ENCODE data around the gene RPS25. TPM values are rescaled to one million over a fixed set of nuclear protein-coding genes. Genes with fewer than 3 reads are reported as not detected.

RPS25 gene
- total and polyA plus RNA-seq, 9 of the 15 experiments (the other 6 are each of a cell fraction or from before 2014, with no cell fraction given), result 1,553 to 5,486 (median 2,471) TPM

DNA sequence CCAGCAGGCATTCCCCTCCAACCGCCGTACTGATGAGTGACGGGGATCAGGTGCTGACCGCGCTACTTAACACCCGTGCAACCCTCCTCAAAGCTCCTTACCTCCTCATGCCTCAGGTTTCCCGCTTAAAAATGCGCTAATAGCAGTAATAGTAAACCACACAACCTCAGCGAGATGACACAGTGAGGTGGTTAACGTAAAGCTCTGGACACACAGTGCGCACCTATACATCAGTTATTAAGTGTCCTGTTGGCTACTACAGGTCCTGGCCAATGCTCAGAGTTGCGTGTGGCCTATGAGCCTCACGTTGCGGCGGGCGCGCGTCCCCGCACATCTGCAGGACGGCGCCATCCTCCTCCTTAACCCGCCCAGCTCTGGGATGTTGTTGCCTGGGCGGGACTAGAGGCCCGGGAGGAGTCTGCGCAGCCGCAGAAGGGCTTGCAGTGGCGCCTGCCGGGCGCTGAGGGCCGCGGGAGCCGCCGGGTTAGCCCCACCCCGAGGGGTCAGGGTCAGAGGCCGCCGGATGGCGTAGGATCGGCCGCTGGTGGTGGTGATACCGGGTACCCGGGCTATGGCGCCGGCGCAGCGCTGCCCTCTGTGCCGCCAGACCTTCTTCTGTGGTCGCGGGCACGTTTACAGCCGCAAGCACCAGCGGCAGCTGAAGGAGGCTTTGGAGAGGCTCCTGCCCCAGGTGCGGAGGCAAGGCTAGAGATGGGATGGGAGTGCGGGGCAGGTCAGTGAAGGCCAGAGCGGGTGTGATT, 20.3 kb downstream of the RPS25 start, which contains the start of gene CENATAC (continued):
- TF ChIP-seq, protein P1, sequence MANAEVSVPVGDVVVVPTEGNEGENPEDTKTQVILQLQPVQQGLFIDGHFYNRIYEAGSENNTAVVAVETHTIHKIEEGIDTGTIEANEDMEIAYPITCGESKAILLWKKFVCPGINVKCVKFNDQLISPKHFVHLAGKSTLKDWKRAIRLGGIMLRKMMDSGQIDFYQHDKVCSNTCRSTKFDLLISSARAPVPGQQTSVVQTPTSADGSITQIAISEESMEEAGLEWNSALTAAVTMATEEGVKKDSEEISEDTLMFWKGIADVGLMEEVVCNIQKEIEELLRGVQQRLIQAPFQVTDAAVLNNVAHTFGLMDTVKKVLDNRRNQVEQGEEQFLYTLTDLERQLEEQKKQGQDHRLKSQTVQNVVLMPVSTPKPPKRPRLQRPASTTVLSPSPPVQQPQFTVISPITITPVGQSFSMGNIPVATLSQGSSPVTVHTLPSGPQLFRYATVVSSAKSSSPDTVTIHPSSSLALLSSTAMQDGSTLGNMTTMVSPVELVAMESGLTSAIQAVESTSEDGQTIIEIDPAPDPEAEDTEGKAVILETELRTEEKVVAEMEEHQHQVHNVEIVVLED (CRISPR knock-in tag; IDR thresholded peaks at IDR 0.05), result no peak; the same call in 1 of the 2 replicates
- TF ChIP-seq MECOM (CRISPR knock-in tag; IDR thresholded peaks at IDR 0.05) (no peak), ZNF3 (CRISPR knock-in tag; IDR thresholded peaks at IDR 0.05) (no peak), HCFC1 (IDR thresholded peaks at IDR 0.05; ENCODE audit: low read depth, low read length) (peak; percentile 52), IRF2 (CRISPR knock-in tag; IDR thresholded peaks at IDR 0.05) (no peak), TAL1 (IDR thresholded peaks at IDR 0.05) (no peak), ZFP1 (CRISPR knock-in tag; IDR thresholded peaks at IDR 0.05) (no peak), BDP1 (IDR thresholded peaks at IDR 0.05; ENCODE audit: insufficient read depth, insufficient read length) (no peak), KAT8 (IDR thresholded peaks at IDR 0.05; ENCODE audit: low read depth) (no peak)
- TF ChIP-seq, protein P2, sequence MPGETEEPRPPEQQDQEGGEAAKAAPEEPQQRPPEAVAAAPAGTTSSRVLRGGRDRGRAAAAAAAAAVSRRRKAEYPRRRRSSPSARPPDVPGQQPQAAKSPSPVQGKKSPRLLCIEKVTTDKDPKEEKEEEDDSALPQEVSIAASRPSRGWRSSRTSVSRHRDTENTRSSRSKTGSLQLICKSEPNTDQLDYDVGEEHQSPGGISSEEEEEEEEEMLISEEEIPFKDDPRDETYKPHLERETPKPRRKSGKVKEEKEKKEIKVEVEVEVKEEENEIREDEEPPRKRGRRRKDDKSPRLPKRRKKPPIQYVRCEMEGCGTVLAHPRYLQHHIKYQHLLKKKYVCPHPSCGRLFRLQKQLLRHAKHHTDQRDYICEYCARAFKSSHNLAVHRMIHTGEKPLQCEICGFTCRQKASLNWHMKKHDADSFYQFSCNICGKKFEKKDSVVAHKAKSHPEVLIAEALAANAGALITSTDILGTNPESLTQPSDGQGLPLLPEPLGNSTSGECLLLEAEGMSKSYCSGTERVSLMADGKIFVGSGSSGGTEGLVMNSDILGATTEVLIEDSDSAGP (CRISPR knock-in tag; IDR thresholded peaks at IDR 0.05), result no peak
- TF ChIP-seq, protein P3, sequence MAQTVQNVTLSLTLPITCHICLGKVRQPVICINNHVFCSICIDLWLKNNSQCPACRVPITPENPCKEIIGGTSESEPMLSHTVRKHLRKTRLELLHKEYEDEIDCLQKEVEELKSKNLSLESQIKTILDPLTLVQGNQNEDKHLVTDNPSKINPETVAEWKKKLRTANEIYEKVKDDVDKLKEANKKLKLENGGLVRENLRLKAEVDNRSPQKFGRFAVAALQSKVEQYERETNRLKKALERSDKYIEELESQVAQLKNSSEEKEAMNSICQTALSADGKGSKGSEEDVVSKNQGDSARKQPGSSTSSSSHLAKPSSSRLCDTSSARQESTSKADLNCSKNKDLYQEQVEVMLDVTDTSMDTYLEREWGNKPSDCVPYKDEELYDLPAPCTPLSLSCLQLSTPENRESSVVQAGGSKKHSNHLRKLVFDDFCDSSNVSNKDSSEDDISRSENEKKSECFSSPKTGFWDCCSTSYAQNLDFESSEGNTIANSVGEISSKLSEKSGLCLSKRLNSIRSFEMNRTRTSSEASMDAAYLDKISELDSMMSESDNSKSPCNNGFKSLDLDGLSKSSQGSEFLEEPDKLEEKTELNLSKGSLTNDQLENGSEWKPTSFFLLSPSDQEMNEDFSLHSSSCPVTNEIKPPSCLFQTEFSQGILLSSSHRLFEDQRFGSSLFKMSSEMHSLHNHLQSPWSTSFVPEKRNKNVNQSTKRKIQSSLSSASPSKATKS (CRISPR knock-in tag; IDR thresholded peaks at IDR 0.05), result no peak
- TF ChIP-seq, protein P4, sequence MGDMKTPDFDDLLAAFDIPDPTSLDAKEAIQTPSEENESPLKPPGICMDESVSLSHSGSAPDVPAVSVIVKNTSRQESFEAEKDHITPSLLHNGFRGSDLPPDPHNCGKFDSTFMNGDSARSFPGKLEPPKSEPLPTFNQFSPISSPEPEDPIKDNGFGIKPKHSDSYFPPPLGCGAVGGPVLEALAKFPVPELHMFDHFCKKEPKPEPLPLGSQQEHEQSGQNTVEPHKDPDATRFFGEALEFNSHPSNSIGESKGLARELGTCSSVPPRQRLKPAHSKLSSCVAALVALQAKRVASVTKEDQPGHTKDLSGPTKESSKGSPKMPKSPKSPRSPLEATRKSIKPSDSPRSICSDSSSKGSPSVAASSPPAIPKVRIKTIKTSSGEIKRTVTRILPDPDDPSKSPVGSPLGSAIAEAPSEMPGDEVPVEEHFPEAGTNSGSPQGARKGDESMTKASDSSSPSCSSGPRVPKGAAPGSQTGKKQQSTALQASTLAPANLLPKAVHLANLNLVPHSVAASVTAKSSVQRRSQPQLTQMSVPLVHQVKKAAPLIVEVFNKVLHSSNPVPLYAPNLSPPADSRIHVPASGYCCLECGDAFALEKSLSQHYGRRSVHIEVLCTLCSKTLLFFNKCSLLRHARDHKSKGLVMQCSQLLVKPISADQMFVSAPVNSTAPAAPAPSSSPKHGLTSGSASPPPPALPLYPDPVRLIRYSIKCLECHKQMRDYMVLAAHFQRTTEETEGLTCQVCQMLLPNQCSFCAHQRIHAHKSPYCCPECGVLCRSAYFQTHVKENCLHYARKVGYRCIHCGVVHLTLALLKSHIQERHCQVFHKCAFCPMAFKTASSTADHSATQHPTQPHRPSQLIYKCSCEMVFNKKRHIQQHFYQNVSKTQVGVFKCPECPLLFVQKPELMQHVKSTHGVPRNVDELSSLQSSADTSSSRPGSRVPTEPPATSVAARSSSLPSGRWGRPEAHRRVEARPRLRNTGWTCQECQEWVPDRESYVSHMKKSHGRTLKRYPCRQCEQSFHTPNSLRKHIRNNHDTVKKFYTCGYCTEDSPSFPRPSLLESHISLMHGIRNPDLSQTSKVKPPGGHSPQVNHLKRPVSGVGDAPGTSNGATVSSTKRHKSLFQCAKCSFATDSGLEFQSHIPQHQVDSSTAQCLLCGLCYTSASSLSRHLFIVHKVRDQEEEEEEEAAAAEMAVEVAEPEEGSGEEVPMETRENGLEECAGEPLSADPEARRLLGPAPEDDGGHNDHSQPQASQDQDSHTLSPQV (IDR thresholded peaks at IDR 0.05), result 0 out of 2 replicates have a peak, but pooled peaks have one; percentile 75
- TF ChIP-seq, protein P5, sequence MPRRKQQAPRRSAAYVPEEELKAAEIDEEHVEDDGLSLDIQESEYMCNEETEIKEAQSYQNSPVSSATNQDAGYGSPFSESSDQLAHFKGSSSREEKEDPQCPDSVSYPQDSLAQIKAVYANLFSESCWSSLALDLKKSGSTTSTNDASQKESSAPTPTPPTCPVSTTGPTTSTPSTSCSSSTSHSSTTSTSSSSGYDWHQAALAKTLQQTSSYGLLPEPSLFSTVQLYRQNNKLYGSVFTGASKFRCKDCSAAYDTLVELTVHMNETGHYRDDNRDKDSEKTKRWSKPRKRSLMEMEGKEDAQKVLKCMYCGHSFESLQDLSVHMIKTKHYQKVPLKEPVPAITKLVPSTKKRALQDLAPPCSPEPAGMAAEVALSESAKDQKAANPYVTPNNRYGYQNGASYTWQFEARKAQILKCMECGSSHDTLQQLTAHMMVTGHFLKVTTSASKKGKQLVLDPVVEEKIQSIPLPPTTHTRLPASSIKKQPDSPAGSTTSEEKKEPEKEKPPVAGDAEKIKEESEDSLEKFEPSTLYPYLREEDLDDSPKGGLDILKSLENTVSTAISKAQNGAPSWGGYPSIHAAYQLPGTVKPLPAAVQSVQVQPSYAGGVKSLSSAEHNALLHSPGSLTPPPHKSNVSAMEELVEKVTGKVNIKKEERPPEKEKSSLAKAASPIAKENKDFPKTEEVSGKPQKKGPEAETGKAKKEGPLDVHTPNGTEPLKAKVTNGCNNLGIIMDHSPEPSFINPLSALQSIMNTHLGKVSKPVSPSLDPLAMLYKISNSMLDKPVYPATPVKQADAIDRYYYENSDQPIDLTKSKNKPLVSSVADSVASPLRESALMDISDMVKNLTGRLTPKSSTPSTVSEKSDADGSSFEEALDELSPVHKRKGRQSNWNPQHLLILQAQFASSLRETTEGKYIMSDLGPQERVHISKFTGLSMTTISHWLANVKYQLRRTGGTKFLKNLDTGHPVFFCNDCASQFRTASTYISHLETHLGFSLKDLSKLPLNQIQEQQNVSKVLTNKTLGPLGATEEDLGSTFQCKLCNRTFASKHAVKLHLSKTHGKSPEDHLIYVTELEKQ (CRISPR knock-in tag; IDR thresholded peaks at IDR 0.05), result no peak

Measured in K562 (cell line).